Kidney capillary endothelial cell (primary cell): ENCODE measurements around the gene LRRC43.

Experiments
- DNase-seq: peaks from one replicate; pipeline ENCODE4 v3.0.0-alpha.2; 2018; ENCODE audit warnings: low spot score

Gene LRRC43

DNA sequence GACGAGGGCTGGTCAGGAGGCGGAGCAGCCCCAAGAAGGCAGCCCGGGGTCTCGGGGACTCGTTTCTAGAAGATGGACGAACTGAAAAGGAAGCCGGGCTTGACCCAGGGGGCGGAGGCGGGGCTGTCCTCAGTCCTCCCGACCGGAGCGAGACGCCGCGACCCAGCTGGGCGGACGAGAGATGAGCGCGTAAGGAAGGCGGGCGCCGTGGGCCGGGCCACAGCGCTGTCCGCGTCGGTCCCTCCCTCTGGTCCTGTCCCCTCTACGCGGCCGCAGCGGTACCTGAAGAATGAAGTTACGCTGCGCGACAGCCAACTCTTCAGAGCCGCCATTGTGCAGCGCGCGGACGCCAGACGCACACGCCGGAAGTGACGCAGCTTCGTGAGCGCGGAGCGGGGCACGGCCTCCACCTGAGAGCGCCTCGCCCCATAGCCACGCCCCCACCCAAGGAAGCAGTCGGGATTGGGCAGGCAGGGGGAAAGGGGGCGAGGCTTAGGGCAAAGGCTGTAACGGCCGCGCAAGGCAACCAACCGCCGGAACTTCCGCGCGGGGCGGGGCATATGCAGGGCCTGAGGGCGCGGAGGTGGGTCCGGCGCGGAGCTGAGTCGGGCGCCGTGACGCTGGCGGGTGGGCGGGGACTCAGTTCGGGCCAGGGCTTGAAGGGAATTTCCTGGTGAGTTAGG is 42.9 kb downstream of the LRRC43 start, which contains the start of gene DIABLO:
DIABLO (minus strand) TSS at position 370 of the 683 bp plus-strand sequence; CDS start at position 332, 38 bp downstream.
- peak; percentile 100 for DNase-seq

DNA sequence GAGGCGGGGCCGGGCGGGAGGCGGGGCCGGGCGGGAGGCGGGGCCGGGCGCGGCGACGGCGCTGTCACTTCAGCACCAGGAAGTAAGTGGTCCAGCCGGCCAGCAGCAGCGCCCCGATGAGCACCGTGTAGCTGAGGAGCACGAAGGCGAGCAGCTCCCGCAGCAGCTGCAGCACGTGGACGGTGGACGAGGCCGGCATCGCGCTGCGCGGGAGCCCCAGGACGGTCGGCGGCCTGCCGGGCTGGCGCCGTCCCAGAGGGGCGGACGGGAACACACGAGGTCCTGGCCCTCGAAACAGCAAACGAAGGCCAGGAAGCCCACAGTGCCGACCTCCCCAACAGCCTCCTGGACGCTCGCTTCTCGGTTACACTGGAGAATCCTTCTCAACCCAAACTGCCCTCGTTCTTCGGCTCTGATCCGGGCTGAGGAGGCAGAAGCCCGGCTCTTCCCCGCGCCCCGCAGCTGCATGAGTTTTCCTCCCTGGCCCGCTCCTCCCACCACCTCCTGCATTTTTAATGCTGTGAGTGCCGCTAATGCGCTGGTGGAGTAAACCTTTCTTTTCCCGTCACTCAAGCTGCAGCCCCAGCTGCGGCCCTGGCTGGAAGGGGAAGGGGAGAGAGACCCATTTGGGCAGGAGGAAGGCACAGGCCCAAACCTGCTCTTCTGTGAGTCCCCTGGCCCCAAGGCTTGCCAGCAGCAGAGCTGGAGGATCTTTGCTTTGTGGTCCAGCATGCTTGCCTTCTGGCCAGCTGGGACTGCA is 43.6 kb downstream of the LRRC43 start:
- DNase-seq, result no peak

DNA sequence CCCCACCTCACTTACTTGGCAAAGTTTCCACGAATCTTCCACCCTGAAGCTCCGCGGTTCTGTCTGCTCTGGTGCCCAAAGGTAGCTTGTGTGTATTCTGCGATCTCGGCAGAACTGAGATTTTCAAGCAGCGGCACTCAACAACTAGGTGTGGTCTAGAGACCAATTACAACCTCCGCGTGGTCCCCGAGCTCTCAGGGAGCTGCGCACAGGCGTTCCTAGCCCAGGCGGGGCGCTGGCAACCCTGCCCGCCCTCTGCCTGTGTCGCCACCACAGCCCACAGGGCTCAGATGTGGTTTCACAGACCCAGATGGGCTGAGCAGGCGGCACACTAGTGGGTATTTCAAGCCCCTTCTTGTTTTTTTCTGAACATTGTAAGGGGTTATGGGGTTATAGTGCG is 44.4 kb downstream of the LRRC43 start:
- DNase-seq, result no peak

DNA sequence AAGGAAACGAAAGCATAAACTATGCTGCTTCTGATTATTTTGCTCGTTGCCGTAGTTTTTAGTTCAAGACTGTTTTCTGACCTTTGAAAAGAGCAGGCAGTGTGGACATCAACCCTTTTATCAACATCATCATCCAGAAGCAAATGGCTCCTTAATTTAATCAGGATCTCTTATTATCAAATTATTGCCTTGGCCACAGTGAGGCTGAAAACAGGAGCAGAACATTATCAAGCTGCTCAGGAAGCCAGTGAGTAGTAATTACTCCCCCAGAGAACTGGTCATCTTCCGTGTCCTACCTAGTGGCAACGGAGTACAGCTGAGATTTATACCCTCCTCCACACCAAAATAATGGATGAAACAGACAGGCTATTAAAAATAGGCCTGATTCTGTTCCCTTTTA is 45.2 kb downstream of the LRRC43 start:
- no peak for DNase-seq

DNA sequence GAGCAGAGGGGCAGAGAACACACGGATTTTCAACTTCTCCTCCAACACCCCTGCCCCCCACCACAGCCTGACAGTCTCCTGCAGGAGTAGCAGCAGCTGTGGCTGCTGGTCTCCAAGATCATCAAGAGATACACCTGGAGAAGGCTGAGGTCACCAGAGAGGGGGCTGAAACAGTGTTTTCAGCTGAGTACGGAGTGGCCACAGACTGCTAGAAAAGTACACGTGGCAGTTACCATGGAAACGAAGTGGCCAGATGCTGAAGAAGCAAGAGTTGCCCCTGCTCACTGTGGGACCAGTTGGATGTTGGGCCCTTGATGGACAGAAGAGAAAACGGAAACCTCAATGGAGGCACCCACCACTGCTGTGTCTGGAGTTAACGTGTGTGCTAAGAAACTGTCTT is 47.9 kb downstream of the LRRC43 start:
- no peak for DNase-seq

DNA sequence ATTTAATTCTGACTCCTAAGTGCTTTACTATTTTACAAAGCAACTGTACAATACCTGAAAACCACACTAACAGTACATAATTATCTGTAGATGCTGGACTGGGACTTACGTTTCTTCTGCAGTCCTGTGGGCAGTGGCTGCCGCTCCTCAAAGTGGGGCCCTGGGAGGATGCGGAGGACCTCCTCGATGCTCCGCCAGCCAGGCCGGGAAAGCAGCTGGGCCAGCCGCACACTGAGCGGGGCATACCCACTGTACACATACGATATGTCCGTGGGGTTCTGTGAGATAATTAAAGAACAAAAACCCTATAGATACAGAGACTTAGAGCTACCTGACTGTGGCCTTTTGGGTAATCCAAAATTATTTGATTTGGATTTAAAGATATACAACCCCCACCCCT is 49.8 kb downstream of the LRRC43 start:
- DNase-seq, result no peak

DNA sequence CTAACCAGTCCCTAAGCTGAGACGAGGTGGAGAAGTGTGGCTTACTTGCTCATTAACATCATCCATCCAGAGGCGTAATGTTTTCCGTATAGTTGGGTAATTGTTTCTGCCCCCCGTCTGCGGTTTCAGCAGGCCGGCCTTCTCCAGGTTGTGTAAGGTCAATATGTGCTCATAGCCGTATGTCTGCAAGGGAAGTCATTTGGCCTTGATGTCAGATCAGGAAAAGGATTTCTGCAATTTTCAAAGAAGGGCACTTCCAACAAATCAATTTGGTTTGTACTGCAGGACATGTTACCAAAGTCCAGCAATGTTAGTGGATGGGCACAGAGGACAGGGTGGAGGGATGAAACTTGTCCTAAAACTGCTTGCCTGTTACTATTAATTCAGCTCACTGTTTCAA is 52.8 kb downstream of the LRRC43 start:
- DNase-seq, result no peak

DNA sequence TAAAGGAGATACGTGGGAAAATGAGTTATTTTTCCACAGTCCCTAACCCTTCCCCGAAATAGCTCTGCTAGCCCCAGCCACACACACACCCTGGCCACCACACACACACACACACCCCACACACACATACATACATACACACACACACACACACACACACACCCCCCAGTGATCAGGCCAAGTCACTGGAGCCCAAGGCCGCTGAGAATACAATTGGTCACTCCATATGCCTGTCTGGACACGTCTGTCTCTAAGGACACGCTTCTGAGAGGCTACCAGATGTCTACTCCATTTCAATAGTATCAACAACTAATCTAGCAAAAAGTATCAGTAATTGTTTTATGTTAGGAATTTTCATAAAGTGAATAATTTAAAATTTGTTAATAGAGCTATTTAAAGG is 55.9 kb downstream of the LRRC43 start:
- no peak for DNase-seq

DNA sequence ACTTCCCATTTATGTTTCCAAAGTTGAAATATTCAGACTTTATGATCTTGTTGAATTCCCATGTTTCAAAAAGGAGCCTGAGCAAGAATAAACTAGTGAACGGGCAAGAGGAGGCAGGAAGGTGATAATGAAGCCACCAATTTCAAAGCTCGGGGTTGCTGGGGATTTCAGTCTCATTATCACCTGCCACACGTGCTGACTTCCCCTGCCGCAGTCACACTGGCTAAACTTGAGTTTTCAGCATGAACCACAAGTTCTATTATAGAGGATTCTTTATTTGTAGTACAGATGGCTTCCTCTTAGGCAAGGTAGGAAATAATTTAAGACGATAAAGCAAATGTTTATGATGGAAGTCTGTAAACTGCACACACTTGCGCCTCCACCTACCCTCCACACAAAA is 61.0 kb downstream of the LRRC43 start:
- no peak for DNase-seq

DNA sequence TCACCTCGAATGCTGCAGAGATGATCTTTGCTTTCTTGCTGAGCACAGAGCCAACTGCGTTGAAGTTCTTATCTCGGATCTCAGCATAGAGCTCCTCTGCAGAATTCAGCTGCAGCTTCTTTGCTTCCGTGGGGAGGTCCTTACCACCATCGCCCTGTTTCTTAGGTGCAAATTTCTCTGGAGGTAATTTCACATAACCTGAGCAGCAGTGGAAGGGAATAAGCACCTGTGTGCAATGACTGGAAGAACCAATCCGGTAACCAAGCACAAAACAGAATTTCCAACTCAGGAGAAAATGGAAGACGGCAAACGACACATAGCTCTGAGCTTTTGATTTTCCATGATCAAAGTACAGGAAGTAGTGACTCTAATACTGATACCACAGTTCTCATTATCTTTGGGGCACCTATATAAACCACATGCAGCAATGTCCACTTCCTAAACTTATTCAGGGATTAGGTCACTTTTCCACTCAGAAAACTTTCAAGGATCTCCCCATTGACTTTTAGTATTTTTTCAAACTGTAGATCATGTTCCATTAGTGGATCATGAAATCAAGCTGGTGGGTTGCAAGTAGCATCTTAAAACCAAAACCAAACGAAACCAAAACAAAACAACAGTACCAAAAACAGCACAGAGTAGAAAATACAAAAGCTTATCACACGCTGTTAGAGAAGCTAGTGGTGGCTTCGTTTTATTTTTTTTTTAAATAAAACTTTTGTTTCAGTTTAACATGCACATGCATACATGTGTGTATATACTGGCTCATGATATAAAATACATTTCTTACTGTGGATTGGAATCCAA is 61.8 kb downstream of the LRRC43 start:
- DNase-seq, result no peak

DNA sequence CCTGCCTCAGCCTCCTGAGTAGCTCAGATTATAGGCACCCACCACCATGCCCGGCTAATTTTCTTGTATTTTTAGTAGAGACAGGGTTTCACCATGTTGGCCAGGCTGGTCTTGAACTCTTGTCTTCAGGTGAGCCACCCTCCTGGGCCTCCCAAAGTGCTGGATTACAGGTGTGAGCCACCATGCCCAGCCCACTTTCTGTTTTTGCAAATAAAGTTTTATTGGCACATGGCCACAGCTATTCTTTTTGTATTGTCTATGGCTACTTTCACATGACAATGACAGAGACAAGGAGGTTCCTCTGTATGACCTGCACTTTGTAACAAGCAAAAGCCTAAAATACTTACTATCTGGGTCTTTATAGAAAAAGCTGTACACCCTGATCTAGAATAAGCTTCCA is 62.6 kb downstream of the LRRC43 start:
- no peak for DNase-seq

DNA sequence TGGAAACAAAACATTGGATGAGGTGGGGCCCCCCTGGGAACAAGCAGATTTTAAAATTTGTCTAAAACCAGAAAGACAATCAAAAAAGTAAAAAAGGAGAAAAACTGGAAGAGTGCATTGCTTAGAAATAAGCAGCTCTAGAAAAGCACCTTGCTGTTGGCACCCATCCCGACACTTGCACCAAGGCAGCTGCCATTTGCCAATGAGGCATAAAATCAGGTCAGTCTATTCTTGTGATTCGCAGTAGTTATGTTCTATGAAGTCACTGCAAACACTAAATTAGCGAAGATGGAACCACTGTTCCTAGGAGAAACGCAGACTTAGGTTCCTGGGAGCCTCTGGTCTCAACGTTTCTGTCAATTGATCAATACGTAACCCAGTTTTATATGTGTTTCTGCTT is 67.1 kb downstream of the LRRC43 start:
- no peak for DNase-seq

DNA sequence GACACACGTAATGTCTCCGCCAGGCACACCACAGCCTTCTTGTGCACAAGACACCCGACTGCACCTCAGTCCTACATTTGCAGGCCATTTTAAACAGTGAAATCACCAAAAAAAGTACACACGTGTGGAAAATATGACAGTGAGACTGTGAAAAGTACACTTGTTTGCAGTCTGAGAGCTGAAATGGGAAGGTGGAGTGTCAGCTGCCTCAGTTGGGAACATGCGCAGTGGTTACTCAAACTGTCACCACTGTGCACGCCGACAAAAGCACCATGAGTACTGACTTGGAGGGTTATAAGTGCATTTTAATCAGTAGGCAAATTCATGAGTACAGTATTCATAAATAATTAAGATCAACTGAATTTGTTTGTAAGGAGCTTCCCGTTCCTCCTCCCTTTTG is 67.6 kb downstream of the LRRC43 start:
- DNase-seq, result no peak
